ENCODE measurements around the gene BMP2. TPM values are rescaled to one million over a fixed set of nuclear protein-coding genes. Genes with fewer than 3 reads are reported as not detected.

The BMP2 gene
- total RNA-seq, 4 donors from 2014 or later: 19.1 to 27.1 (median 20.2) TPM

DNA sequence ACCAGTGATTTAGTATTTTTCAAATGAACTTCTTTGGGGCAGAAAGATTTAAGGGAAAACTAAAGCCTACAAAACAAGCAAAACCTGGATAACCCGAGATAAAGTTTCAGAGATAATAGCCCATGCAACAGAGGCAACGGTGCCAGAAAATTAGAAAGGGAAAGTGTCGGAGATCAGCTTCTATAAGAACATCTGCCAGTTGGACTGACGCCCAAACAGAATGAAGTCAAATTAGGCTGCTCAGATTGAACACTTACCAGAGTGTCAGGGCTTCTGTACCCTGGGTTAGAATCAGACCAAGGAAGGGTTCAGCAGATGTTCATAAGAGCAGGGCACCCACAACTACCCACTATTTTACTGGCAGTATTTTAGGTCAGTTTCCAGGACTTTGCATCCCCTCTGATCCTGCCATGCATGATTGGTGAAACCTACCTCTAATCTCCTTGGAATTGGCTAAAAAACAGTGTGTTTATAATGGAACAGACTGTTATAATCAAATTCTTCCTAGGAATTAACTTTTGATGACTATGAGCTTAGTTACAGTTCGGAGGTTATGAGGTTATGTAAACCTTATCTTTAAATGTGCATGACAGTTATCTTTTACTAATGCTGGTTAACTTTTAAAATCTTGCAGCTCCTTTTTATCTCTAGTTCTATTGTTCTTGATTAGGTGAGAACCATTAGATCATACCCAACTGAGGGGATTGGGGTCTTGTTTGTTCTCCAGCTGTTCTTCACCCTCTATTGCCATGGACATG lies 13.1 kb downstream of the BMP2 start:
- Histone ChIP-seq H3K27me3 (no peaks in the 10 kb centered on the region), H3K4me3 (replicated peaks in 1 of 3) (no peak overlapping the region), H3K9me3 (no peaks in the 10 kb centered on the region), H3K27ac (no peak overlapping the region), H3K36me3 (peaks cover 7% of the 10 kb centered on the region in 2 donors), H3K4me1 (peaks cover 19 to 21% of the 10 kb centered on the region in 2 donors)
- TF ChIP-seq POLR2A (IDR thresholded peaks at IDR 0.05): no peak
- TF ChIP-seq, protein P1, sequence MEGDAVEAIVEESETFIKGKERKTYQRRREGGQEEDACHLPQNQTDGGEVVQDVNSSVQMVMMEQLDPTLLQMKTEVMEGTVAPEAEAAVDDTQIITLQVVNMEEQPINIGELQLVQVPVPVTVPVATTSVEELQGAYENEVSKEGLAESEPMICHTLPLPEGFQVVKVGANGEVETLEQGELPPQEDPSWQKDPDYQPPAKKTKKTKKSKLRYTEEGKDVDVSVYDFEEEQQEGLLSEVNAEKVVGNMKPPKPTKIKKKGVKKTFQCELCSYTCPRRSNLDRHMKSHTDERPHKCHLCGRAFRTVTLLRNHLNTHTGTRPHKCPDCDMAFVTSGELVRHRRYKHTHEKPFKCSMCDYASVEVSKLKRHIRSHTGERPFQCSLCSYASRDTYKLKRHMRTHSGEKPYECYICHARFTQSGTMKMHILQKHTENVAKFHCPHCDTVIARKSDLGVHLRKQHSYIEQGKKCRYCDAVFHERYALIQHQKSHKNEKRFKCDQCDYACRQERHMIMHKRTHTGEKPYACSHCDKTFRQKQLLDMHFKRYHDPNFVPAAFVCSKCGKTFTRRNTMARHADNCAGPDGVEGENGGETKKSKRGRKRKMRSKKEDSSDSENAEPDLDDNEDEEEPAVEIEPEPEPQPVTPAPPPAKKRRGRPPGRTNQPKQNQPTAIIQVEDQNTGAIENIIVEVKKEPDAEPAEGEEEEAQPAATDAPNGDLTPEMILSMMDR (IDR thresholded peaks at IDR 0.05): no peak
- 76 to 84% methylated on average over 5 of the region's 5 CpGs for WGBS, 2 donors
- no peak for DNase-seq
- intact Hi-C loops (cut with DNase I): no loop called here

DNA sequence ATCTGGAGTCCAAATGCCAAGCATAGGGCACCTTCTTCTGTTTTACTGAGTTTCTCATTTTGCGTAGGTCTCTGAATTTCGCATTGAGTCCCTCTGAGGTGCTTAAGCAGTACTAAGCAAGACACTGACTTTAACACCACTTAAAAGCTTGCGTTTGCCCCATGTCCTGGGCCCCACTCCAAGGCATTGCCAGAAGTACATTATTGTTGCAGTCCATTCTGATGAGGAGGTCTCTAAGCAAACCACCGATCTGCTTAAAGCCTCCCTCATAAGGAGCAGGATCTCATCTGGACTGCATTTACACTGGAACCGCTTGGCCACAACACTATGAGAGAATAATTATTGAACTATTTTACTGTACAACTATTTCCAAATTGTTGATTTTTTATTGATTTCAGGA lies 16.3 kb downstream of the BMP2 start:
- 45 to 59% methylated on average over 5 of the region's 5 CpGs for WGBS, 2 donors
- H3K36me3 ChIP-seq: peaks cover 2% of the 10 kb centered on the region in 2 donors
- intact Hi-C loops (cut with DNase I): no loop called here

DNA sequence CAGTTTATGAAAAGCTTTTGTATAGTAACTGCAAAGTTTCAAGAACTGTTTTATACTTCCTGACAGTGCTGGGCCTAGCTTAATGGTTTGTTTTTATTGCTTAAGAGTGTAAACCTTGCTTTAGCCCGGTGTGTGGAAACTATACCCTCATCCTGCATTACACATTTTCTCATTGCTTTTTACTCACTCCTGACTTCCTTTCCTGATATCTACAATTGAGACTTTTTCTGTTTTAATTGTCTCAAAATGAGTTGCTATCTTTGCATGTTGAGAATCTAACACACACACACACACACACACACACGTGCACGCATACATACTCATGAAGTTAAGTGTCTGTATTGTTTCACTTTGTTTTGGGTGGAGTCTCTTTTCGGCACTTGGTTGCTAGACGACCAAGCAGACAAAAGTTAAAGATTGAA lies 16.7 kb downstream of the BMP2 start:
- no peaks in the 10 kb centered on the region for H3K36me3 ChIP-seq
- intact Hi-C loops (cut with DNase I): no loop called here
- 18 to 29% methylated on average over 5 of the region's 5 CpGs for WGBS, 2 donors
- H3K9me3 ChIP-seq: no peaks in the 10 kb centered on the region
- peaks cover 19 to 21% of the 10 kb centered on the region in 2 donors for H3K4me1 ChIP-seq
- DNase-seq: peak; percentile 34 to 62
- TF ChIP-seq, protein P1 (IDR thresholded peaks at IDR 0.05): no peak
- no peak for TF ChIP-seq POLR2A (IDR thresholded peaks at IDR 0.05)
- no peak overlapping the region for H3K4me3 ChIP-seq (replicated peaks in 1 of 3)
- peak overlapping the region; percentile 24 to 54 (median 40) for H3K27ac ChIP-seq
- no peaks in the 10 kb centered on the region for H3K27me3 ChIP-seq

More for the DNA sequence above, 16.3 kb downstream of the BMP2 start:
- Histone ChIP-seq H3K27ac (peak overlapping the region; percentile 24 to 54 (median 40)), H3K27me3 (no peaks in the 10 kb centered on the region), H3K4me1 (peaks cover 19 to 21% of the 10 kb centered on the region in 2 donors), H3K4me3 (replicated peaks in 1 of 3) (no peak overlapping the region), H3K9me3 (no peaks in the 10 kb centered on the region)
- peak; percentile 44 for DNase-seq
- TF ChIP-seq, protein P1 (IDR thresholded peaks at IDR 0.05): no peak
- peak in 1 of 2 donors; percentile 11 for TF ChIP-seq POLR2A (IDR thresholded peaks at IDR 0.05)

DNA sequence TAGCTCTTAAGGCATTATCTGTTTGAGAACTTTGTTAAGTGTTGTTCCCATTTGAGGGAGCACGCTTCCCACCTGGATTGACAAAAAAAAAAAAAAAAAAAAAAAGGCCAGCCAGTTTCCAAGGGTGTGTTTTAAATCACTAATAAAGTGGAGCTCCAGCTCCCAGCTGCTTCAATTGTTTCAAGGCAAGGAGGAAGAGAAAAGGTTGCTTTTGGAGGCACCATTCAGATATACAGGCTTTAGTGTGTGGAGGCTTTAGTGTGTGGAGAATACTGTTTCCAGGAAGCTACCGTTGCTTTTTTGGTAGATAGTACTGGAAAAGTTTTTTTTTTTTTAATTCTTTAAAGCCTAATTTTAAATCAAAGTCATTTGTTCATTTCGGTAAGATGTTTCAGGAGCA lies 17.3 kb downstream of the BMP2 start:
- Histone ChIP-seq H3K27ac (peak overlapping the region; percentile 24 to 54 (median 40)), H3K27me3 (no peaks in the 10 kb centered on the region), H3K9me3 (no peaks in the 10 kb centered on the region), H3K4me3 (replicated peaks in 1 of 3) (no peak overlapping the region), H3K4me1 (peaks cover 19 to 21% of the 10 kb centered on the region in 2 donors), H3K36me3 (no peaks in the 10 kb centered on the region)
- WGBS, 2 donors: 37 to 39% methylated on average over 3 of the region's 3 CpGs
- intact Hi-C loops (cut with DNase I): no loop called here
- DNase-seq: no peak
- TF ChIP-seq, protein P1 (IDR thresholded peaks at IDR 0.05): no peak
- no peak for TF ChIP-seq POLR2A (IDR thresholded peaks at IDR 0.05)

DNA sequence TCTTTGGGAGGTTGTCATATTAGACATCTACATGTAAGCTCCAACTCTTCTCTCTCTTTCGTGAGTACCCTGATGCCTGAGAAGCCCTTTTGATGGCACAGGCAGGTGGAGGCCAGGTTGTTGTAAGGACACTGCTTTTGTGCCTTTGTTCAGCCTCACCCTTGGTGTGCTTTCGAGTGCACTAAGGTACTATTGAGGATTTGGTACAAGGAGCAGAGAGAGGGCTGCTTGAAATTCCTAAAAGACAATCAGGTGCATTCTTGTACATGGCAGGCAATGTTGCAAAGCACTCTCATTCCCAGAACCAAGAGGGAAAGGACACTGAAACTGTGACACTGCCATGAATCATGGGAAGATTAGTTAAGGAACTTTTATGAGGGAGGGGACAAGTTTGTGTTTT lies 19.1 kb downstream of the BMP2 start:
- DNase-seq: peak in 1 of 2 donors; percentile 7
- TF ChIP-seq, protein P1 (IDR thresholded peaks at IDR 0.05): no peak
- TF ChIP-seq POLR2A (IDR thresholded peaks at IDR 0.05): no peak

More for the DNA sequence above, 19.1 kb downstream of the BMP2 start:
- intact Hi-C loops (cut with DNase I): no loop called here
- H3K4me3 ChIP-seq (replicated peaks in 1 of 3): no peak overlapping the region
- no peaks in the 10 kb centered on the region for H3K9me3 ChIP-seq
- H3K27ac ChIP-seq: no peak overlapping the region
- H3K27me3 ChIP-seq: no peaks in the 10 kb centered on the region
- H3K4me1 ChIP-seq: peaks cover 19 to 21% of the 10 kb centered on the region in 2 donors
- H3K36me3 ChIP-seq: no peaks in the 10 kb centered on the region
- WGBS, 2 donors: 60 to 68% methylated on average over 2 of the region's 2 CpGs

Data from thyroid gland (tissue), 4 donors.